Activated CD8-positive, alpha-beta T cell treated with anti-CD3 and anti-CD28 coated beads for 36 hours (primary cell): ENCODE measurements around the gene NOD2. TPM values are rescaled to one million over a fixed set of nuclear protein-coding genes. Genes with fewer than 3 reads are reported as not detected.
A peak's percentile ranks its signal among the peaks of the same experiment; 100 is the strongest.

Experiments
- ATAC-seq: fragments of 200-7000 bp; cut with Tn5 transposase; one replicate; pipeline ENCODE4 v1.10.0; 2021; ENCODE audit warnings: mild to moderate bottlenecking, moderate library complexity
- CTCF ChIA-PET: fragments of 350-600 bp; sonication (Branson Sonifier 250); formaldehyde crosslinking; loops from one replicate; lab custom pipeline; 2021; ENCODE audit warnings: antibody characterized with exemption; lab: Charles Lee
- POLR2A ChIA-PET: fragments of 350-600 bp; sonication (Branson Sonifier 250); formaldehyde crosslinking; loops from one replicate; lab custom pipeline; 2021; ENCODE audit warnings: antibody characterized with exemption; lab: Charles Lee
- DNase-seq: peaks from one replicate; pipeline ENCODE4 v3.0.0-alpha.2; 2020
- H3K27ac Mint-ChIP-seq: one replicate; pipeline ENCODE4 v1.8.0; 2021; ENCODE audit warnings: mild to moderate bottlenecking, mixed read lengths
- H3K27me3 Mint-ChIP-seq: one replicate; pipeline ENCODE4 v1.8.0; 2021; ENCODE audit warnings: mixed read lengths
- H3K36me3 Mint-ChIP-seq: one replicate; pipeline ENCODE4 v1.8.0; 2021; ENCODE audit warnings: low read depth, mixed read lengths
- H3K4me1 Mint-ChIP-seq: one replicate; pipeline ENCODE4 v1.8.0; 2021; ENCODE audit warnings: low read depth, mixed read lengths
- H3K4me3 Mint-ChIP-seq: one replicate; pipeline ENCODE4 v1.8.0; 2021; ENCODE audit warnings: mild to moderate bottlenecking, moderate library complexity, mixed read lengths
- H3K9me3 Mint-ChIP-seq: one replicate; pipeline ENCODE4 v1.8.0; 2021; ENCODE audit warnings: mixed read lengths
- intact Hi-C: fragments of 100-400 bp; cut with micrococcal nuclease; formaldehyde crosslinking; loops from one replicate; pipeline ENCODE4 v1.10.0; 2022
- total RNA-seq, 2 experiments: library from RNA; stranded (reverse); gene quantifications; one replicate each; pipeline ENCODE4 v1.2.3, GENCODE V29; 2021
- TF ChIP-seq, protein P1 (sequence below): fragments of 200-600 bp; IDR thresholded peaks from one replicate; pipeline ENCODE4 v1.8.0; 2022; ENCODE audit warnings: antibody characterized with exemption, mild to moderate bottlenecking

NOD2 gene
- total RNA-seq, 2 experiments from 2014 or later: 1.1 to 1.6 TPM

DNA sequence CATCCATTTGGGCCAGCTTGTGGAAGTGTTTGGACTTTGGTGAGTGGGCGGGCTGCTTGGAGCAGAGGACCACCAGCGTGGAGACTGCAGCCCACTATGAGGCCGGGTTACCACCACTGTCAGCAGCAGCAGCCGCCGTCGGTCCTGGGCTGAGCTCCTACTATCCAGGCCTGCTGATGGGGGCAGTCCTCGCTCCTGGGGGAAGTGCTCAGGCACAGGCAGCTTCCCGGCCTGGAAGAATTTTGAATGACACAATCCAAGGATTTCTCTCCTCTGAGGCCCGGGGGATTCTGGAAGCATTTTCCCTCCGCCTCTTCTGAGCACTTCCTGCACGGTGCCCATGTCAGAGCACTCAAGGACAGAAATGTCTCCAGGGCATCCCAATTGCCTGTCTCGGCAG, 5.3 kb upstream of the NOD2 start:
- no peak for ATAC-seq
- H3K27me3 Mint-ChIP-seq: no peaks in the 10 kb centered on the region
- no peak overlapping the region for H3K27ac Mint-ChIP-seq
- H3K36me3 Mint-ChIP-seq: peaks cover 2% of the 10 kb centered on the region
- no peak overlapping the region for H3K4me3 Mint-ChIP-seq
- POLR2A ChIA-PET: interaction anchor here (4.4 kb wide), 1 partner anchor 9 kb away, joined by 19 read pairs; no protein-coding TSS in a partner anchor
- TF ChIP-seq, protein P1, sequence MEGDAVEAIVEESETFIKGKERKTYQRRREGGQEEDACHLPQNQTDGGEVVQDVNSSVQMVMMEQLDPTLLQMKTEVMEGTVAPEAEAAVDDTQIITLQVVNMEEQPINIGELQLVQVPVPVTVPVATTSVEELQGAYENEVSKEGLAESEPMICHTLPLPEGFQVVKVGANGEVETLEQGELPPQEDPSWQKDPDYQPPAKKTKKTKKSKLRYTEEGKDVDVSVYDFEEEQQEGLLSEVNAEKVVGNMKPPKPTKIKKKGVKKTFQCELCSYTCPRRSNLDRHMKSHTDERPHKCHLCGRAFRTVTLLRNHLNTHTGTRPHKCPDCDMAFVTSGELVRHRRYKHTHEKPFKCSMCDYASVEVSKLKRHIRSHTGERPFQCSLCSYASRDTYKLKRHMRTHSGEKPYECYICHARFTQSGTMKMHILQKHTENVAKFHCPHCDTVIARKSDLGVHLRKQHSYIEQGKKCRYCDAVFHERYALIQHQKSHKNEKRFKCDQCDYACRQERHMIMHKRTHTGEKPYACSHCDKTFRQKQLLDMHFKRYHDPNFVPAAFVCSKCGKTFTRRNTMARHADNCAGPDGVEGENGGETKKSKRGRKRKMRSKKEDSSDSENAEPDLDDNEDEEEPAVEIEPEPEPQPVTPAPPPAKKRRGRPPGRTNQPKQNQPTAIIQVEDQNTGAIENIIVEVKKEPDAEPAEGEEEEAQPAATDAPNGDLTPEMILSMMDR: no peak
- H3K9me3 Mint-ChIP-seq: no peaks in the 10 kb centered on the region
- peaks cover 42% of the 10 kb centered on the region for H3K4me1 Mint-ChIP-seq
- intact Hi-C loops: no loop called here
- CTCF ChIA-PET: interaction anchor here (1.1 to 2.1 kb wide), 3 partner anchors 11 to 118 kb away, joined by 3 to 6 read pairs (median 4); no protein-coding TSS in a partner anchor
- DNase-seq: no peak

DNA sequence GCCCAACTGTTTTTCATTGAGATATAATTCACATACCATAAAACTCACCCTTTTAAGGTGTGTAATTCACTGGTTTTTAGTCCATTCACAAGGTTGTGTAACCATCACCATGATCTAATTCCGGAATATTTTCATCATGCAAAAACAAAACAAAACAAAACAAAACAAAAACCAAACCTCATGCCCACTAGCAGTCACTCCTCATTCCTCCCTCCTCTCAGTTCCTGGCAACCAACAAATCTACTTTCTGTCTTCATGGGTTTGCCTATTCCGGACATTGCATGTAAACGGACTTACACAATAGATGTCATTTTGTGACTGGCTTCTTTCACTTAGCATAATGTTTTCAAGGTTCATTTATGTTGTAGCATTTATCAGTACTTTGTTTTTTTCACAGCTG, 4.5 kb upstream of the NOD2 start:
- Mint-ChIP-seq H3K27me3 (no peaks in the 10 kb centered on the region), H3K4me1 (peaks cover 37% of the 10 kb centered on the region), H3K36me3 (peaks cover 2% of the 10 kb centered on the region), H3K27ac (no peak overlapping the region), H3K9me3 (no peaks in the 10 kb centered on the region), H3K4me3 (no peak overlapping the region)
- intact Hi-C loops: no loop called here
- ATAC-seq: no peak
- TF ChIP-seq, protein P1: no peak
- POLR2A ChIA-PET: no interaction called here
- CTCF ChIA-PET: no interaction called here
- no peak for DNase-seq

DNA sequence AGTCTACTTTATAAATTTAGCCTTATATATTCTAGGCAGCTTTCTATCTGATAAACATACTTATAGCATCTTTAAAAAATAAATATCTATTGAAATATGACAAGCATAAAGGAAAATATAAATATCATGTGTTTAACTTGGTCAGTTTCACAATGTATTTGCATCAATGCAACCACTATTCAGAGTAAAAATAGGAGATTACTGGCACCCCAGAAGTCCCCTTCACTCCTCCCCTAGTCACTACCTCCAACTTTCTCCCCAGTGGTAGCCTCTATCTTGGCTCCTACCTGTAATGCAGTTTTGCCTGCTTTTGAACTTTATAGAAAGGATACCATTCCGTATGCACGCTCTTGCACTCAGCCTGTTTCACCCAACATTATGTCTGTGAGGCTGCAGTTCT, 3.2 kb upstream of the NOD2 start:
- Mint-ChIP-seq H3K36me3 (no peaks in the 10 kb centered on the region), H3K4me3 (no peak overlapping the region), H3K27me3 (peaks cover 5% of the 10 kb centered on the region), H3K27ac (no peak overlapping the region), H3K4me1 (peaks cover 34% of the 10 kb centered on the region), H3K9me3 (no peaks in the 10 kb centered on the region)
- ChIA-PET CTCF (no interaction called here), POLR2A (interaction anchor here (1.1 kb wide), 1 partner anchor 15 kb away, joined by 4 read pairs; no protein-coding TSS in a partner anchor)
- intact Hi-C loops: no loop called here
- TF ChIP-seq, protein P1: no peak
- ATAC-seq: no peak
- DNase-seq: no peak

DNA sequence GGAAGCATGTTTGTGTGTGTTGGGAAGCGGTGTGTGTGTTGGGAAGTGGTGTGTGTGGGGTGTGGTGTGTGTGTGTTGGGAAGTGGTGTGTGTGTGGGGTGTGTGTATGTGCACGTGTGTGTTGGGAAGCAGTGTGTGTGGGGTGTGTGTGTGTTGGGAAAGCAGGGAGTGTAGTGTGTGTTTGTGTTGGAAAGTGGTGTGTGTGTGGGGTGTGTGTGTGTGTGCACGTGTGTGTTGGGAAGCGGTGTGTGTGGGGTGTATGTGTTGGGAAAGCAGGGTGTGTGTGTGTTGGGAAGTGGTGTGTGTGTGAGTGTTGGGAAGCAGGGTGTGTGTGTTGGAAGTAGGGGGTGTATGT, 785 bp upstream of the NOD2 start:
- Mint-ChIP-seq H3K9me3 (no peaks in the 10 kb centered on the region), H3K4me1 (peaks cover 46% of the 10 kb centered on the region), H3K27me3 (peaks cover 8% of the 10 kb centered on the region), H3K27ac (no peak overlapping the region), H3K4me3 (peak overlapping the region; percentile 38), H3K36me3 (no peaks in the 10 kb centered on the region)
- ChIA-PET CTCF (no interaction called here), POLR2A (no interaction called here)
- TF ChIP-seq, protein P1: no peak
- intact Hi-C loops: no loop called here
- ATAC-seq: no peak
- no peak for DNase-seq

DNA sequence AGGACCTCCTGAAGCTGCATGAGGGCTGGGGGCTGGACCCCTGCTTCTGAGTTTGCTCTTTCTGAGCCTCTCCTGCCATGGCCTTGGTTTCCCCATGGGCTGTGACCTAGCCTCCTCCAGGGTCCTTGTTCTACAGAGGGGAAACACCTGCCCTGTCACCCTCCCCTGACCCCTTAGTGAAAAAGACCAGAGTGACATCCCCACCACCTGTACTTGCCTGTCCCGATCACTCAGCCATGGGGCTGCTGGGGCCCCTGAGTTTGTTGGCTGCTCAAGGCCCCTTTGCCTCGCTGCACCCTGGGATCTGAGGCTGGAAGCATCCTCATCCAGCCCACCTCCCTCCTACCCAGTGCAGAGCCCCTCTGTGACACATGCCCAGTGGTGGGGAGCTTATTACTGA, 800 bp downstream of the NOD2 start:
- Mint-ChIP-seq H3K27me3 (peaks cover 8% of the 10 kb centered on the region), H3K36me3 (no peaks in the 10 kb centered on the region), H3K4me3 (peak overlapping the region; percentile 63), H3K27ac (peak overlapping the region; percentile 51), H3K9me3 (no peaks in the 10 kb centered on the region), H3K4me1 (peaks cover 59% of the 10 kb centered on the region)
- ATAC-seq (no peak), DNase-seq (no peak)
- intact Hi-C loops: no loop called here
- ChIA-PET CTCF (interaction anchor here (1.0 kb wide), 1 partner anchor 14 kb away, joined by 3 read pairs; no protein-coding TSS in a partner anchor), POLR2A (interaction anchor here (0.7 to 1.3 kb wide), 3 partner anchors 9 to 13 kb away, joined by 3 to 7 read pairs (median 4); partner anchors contain the start of gene SNX20)
- TF ChIP-seq, protein P1: no peak
